ENCODE data around the gene SRGAP3.

GRCh38 chr3:9012521-9012920, 236.9 kb downstream of the SRGAP3 start:
- no peak for TF ChIP-seq CTCF (IDR thresholded peaks at IDR 0.05)
- no peak for TF ChIP-seq POLR2A (IDR thresholded peaks at IDR 0.05)
